Activated naive CD8-positive, alpha-beta T cell (primary cell): Measurements from ENCODE around the gene DGAT2.

Source experiments
- H3K27ac Mint-ChIP-seq: one replicate; pipeline ENCODE4 v1.8.0; 2021; ENCODE audit warnings: mixed read lengths
- H3K27me3 Mint-ChIP-seq: one replicate; pipeline ENCODE4 v1.8.0; 2021; ENCODE audit warnings: mixed read lengths
- H3K36me3 Mint-ChIP-seq: one replicate; pipeline ENCODE4 v1.8.0; 2021; ENCODE audit warnings: mixed read lengths
- H3K4me1 Mint-ChIP-seq: one replicate; pipeline ENCODE4 v1.8.0; 2021; ENCODE audit warnings: low read depth, mixed read lengths
- H3K4me3 Mint-ChIP-seq: one replicate; pipeline ENCODE4 v1.8.0; 2021; ENCODE audit warnings: mild to moderate bottlenecking, mixed read lengths
- H3K9me3 Mint-ChIP-seq: one replicate; pipeline ENCODE4 v1.8.0; 2021; ENCODE audit warnings: low read depth, mixed read lengths

DGAT2 gene

GRCh38 chr11:75814677-75815344, 46.2 kb downstream of the DGAT2 start, which contains the start of gene UVRAG:
TSS of gene UVRAG (plus strand) at chr11:75815210. CDS start at chr11:75815408, 198 bp downstream.
- no peak within 1 kb of the TSS for H3K4me3 Mint-ChIP-seq
- H3K27me3 Mint-ChIP-seq: no peaks in the 10 kb centered on the region
- peak within 1 kb of the TSS; percentile 89 for H3K27ac Mint-ChIP-seq
- peaks cover 22% of the 10 kb centered on the region for H3K4me1 Mint-ChIP-seq
- H3K9me3 Mint-ChIP-seq: no peaks in the 10 kb centered on the region
- no peaks in the 10 kb centered on the region for H3K36me3 Mint-ChIP-seq

- H3K4me3 Mint-ChIP-seq: no peak overlapping the region
- H3K27me3 Mint-ChIP-seq: no peaks in the 10 kb centered on the region
- H3K9me3 Mint-ChIP-seq: no peaks in the 10 kb centered on the region
- peak overlapping the region; percentile 89 for H3K27ac Mint-ChIP-seq
- no peaks in the 10 kb centered on the region for H3K36me3 Mint-ChIP-seq
- H3K4me1 Mint-ChIP-seq: peaks cover 22% of the 10 kb centered on the region
These were observed 47.0 kb downstream of the DGAT2 start for GRCh38 chr11:75815345-75816168.

DNA sequence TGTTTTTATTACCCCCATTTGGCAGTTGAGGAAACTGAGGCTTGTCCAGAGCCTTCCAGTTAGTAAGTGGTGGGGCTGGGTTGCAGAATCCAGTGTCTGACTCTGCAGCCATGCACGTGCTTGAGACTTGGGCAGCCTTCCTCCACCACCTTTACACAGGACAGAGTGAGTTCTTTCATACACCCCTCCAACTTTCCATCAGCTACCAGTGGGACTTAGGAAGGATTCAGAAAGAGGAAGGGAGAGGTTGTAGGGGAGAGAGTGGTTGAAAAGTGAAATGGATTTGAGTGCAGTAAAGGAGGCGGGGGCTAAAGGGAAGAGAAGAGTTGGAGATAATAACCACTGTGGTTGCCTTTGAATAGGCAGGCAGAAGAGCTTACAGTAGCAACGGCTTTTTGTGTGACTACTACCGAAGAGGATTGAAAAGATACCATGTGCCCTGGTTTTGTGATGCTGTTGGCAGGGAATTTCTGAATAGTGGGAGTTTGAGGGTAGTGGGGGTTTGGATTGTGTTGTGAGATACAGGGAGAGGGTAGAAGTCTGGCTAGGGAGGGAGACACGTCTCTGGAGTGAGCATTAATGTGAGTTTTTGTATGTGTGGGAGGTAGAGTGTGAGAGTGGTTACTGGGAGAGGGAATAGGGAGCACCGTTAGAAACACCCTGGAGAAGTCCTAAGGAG, 48.1 kb downstream of the DGAT2 start:
- H3K4me1 Mint-ChIP-seq: peaks cover 30% of the 10 kb centered on the region
- H3K27me3 Mint-ChIP-seq: no peaks in the 10 kb centered on the region
- H3K27ac Mint-ChIP-seq: no peak overlapping the region
- H3K4me3 Mint-ChIP-seq: no peak overlapping the region
- no peaks in the 10 kb centered on the region for H3K9me3 Mint-ChIP-seq
- H3K36me3 Mint-ChIP-seq: peaks cover 2% of the 10 kb centered on the region

GRCh38 chr11:75820645-75821044, 52.1 kb downstream of the DGAT2 start:
- no peak overlapping the region for H3K4me3 Mint-ChIP-seq
- no peaks in the 10 kb centered on the region for H3K27me3 Mint-ChIP-seq
- H3K27ac Mint-ChIP-seq: peak overlapping the region; percentile 6
- peaks cover 41% of the 10 kb centered on the region for H3K4me1 Mint-ChIP-seq
- H3K9me3 Mint-ChIP-seq: no peaks in the 10 kb centered on the region
- peaks cover 11% of the 10 kb centered on the region for H3K36me3 Mint-ChIP-seq

- Mint-ChIP-seq H3K36me3 (peaks cover 12% of the 10 kb centered on the region), H3K27me3 (no peaks in the 10 kb centered on the region), H3K9me3 (no peaks in the 10 kb centered on the region), H3K4me1 (peaks cover 41% of the 10 kb centered on the region), H3K27ac (no peak overlapping the region), H3K4me3 (no peak overlapping the region)
These were observed 52.6 kb downstream of the DGAT2 start for GRCh38 chr11:75821202-75821601.

- Mint-ChIP-seq H3K27ac (no peak overlapping the region), H3K9me3 (no peaks in the 10 kb centered on the region), H3K27me3 (no peaks in the 10 kb centered on the region), H3K36me3 (peaks cover 12% of the 10 kb centered on the region), H3K4me1 (peaks cover 47% of the 10 kb centered on the region), H3K4me3 (no peak overlapping the region)
These were observed 54.0 kb downstream of the DGAT2 start for GRCh38 chr11:75822541-75822940.

GRCh38 chr11:75823415-75823814, 54.8 kb downstream of the DGAT2 start:
- H3K27me3 Mint-ChIP-seq: no peaks in the 10 kb centered on the region
- peaks cover 12% of the 10 kb centered on the region for H3K36me3 Mint-ChIP-seq
- H3K27ac Mint-ChIP-seq: no peak overlapping the region
- peaks cover 42% of the 10 kb centered on the region for H3K4me1 Mint-ChIP-seq
- no peaks in the 10 kb centered on the region for H3K9me3 Mint-ChIP-seq
- no peak overlapping the region for H3K4me3 Mint-ChIP-seq

DNA sequence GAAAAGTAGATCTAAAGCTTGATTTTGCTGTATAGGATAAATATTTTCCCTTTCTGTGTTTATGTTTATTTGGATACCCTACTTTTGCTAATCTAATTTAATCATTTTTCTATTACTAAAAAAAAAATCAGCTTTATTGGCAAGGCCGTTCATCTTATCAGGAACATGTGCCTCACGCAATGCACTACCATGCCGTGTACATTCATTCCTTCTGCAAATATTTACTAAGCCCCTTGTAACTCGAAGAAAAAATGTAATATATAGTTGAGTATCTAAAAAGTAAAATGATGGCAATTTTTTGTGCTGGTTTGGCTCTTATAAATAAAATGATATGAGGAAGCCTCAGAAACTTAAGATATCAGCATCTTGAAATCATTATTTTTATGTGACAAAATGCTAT, 55.4 kb downstream of the DGAT2 start:
- Mint-ChIP-seq H3K4me1 (peaks cover 39% of the 10 kb centered on the region), H3K36me3 (peaks cover 12% of the 10 kb centered on the region), H3K4me3 (no peak overlapping the region), H3K27me3 (no peaks in the 10 kb centered on the region), H3K27ac (no peak overlapping the region), H3K9me3 (no peaks in the 10 kb centered on the region)

DNA sequence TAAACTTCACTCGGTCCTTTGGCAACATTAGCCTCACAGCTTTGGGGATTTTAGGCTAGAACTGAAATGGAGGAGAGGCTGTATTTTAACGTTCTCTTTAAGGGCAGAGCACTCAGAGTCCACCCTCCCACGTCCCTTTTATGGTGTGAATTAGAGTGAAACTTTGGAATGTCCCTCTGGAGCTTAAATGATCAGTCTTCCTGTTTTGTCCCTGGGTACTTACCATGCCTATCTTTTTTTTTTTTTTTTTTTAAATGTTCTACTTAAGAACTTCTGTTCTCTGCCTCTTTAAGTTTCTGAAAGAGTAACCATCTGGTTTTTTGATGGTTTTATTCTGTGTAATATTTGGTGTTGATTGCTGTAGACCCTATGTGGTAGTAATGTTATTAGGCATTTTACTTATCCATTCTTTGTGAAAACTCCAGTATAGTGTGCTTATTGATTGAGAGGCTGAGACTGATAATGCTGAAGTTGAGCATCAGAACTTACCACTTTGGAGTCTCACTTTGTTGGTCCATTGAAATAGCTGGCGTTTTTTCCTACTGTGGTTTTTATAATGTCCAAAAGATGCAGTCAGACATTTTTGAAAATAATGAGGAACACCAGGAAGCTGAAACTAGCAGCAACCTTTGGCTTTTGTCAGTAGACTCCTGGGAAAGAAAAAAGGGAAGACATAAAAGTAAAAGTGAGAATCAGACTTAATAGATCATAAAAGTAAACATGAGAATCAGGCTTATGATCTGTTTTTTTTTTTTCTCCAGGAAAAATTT, 58.1 kb downstream of the DGAT2 start:
- H3K36me3 Mint-ChIP-seq: peaks cover 9% of the 10 kb centered on the region
- H3K9me3 Mint-ChIP-seq: no peaks in the 10 kb centered on the region
- no peaks in the 10 kb centered on the region for H3K27me3 Mint-ChIP-seq
- H3K4me3 Mint-ChIP-seq: no peak overlapping the region
- H3K4me1 Mint-ChIP-seq: peaks cover 34% of the 10 kb centered on the region
- peak overlapping the region; percentile 10 for H3K27ac Mint-ChIP-seq

- Mint-ChIP-seq H3K27ac (no peak overlapping the region), H3K4me1 (peaks cover 29% of the 10 kb centered on the region)
These were observed 59.0 kb downstream of the DGAT2 start for GRCh38 chr11:75827562-75827961.

DNA sequence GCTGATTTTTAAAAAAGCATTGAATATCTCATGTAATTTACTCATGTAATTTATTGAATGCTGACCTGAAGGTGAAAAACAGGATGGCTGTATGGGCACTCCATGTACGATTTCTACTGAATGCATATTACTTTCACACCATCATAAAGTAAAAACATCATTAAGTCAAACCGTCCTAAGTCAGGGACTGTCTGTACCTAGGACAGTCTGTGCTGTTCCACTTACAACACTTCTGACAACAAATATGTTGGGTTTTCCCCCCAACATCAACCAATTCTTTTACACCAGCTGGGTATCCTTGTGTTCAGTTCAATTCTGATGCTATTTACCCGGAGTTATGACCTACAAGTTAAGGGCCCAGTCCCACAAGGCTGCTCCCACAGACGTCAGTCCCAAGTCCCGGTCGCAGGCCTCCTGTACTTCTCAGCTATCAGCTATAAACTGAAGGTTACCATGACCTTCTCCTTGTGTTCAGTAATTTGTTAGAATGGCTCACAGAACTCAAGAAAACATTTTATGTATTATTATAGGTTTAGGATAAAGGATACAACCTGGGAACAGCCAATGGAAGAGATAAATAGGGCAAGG, 63.4 kb downstream of the DGAT2 start:
- peaks cover 24% of the 10 kb centered on the region for H3K4me1 Mint-ChIP-seq

More at GRCh38 chr11:75827562-75827961, 59.0 kb downstream of the DGAT2 start:
- no peaks in the 10 kb centered on the region for H3K27me3 Mint-ChIP-seq
- H3K4me3 Mint-ChIP-seq: no peak overlapping the region
- H3K36me3 Mint-ChIP-seq: peaks cover 7% of the 10 kb centered on the region
- no peaks in the 10 kb centered on the region for H3K9me3 Mint-ChIP-seq

DNA sequence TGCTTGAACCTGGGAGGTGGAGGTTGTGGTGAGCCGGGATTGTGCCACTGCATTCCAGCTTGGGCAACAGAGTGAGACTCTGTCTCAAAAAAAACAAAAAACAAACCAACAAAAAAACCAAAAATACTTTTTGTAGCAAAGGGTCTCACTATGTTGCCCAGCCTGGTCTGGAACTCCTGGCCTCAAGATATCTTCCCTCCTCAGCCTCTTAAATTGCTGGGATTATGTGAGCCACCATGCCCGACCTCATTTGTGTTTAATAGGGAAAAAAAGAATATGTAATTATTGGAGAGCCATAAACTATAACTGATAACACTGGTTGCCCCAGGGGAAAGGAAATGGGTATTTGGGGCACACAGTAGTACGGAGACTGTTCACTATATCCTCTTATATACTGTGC, 66.2 kb downstream of the DGAT2 start:
- Mint-ChIP-seq H3K4me1 (peaks cover 24% of the 10 kb centered on the region), H3K4me3 (no peak overlapping the region)

More for the DNA sequence above, 63.4 kb downstream of the DGAT2 start:
- Mint-ChIP-seq H3K27ac (no peak overlapping the region), H3K36me3 (peaks cover 6% of the 10 kb centered on the region), H3K4me3 (no peak overlapping the region), H3K9me3 (no peaks in the 10 kb centered on the region), H3K27me3 (no peaks in the 10 kb centered on the region)

DNA sequence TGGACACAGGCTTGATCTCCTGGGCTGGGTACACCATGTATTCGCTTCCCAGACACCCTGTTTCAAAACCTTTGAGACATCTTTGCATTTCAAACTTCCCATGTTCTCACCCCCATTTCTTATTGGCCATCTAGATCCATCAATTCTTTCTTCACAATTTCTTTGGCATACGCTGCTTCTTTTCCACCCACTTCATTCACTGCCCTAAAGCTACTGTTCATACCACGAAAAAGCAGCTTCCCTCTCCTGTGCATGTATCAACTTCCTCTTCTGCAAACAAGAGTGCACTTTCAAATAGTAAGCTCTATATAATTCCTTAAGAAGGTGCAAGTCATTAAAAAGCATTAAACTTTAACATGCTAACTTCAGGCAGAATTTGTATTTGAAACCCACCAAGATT, 67.8 kb downstream of the DGAT2 start:
- H3K9me3 Mint-ChIP-seq: no peaks in the 10 kb centered on the region
- H3K27ac Mint-ChIP-seq: no peak overlapping the region
- no peak overlapping the region for H3K4me3 Mint-ChIP-seq
- no peaks in the 10 kb centered on the region for H3K27me3 Mint-ChIP-seq
- H3K36me3 Mint-ChIP-seq: peaks cover 6% of the 10 kb centered on the region
- H3K4me1 Mint-ChIP-seq: peaks cover 29% of the 10 kb centered on the region

More for the DNA sequence above, 66.2 kb downstream of the DGAT2 start:
- H3K27me3 Mint-ChIP-seq: no peaks in the 10 kb centered on the region
- no peaks in the 10 kb centered on the region for H3K9me3 Mint-ChIP-seq
- peaks cover 6% of the 10 kb centered on the region for H3K36me3 Mint-ChIP-seq
- no peak overlapping the region for H3K27ac Mint-ChIP-seq

DNA sequence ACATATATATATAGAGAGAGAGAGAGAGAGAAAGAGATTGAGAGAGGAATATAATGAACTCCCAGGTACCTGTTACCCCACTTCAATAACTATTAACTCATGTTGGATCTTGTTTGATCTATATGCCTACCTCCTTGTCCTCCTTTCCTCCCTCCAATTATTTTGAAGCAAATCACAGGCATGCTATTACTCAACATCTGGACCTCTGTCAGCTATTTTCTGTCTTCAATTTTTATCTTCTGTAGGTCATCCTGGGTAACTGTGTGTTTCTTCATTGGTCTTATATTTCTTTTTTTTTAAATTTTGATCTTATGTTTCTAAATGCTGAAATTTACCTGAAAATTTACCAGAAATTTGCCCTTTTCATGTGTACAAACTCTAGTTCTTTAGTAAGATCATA, 71.3 kb downstream of the DGAT2 start:
- Mint-ChIP-seq H3K9me3 (no peaks in the 10 kb centered on the region), H3K36me3 (peaks cover 2% of the 10 kb centered on the region), H3K4me3 (no peak overlapping the region), H3K27me3 (no peaks in the 10 kb centered on the region), H3K4me1 (peaks cover 24% of the 10 kb centered on the region), H3K27ac (no peak overlapping the region)
